Measurements from ENCODE around the gene TMTC4.

GRCh38 chr13:100566543-100566942 lies 108.1 kb downstream of the TMTC4 start:
- TF ChIP-seq CTCF (IDR thresholded peaks at IDR 0.05; ENCODE audit: low read depth, low read length) (no peak), POLR2A (IDR thresholded peaks at IDR 0.05; ENCODE audit: extremely low read depth, insufficient read length) (no peak), MAX (IDR thresholded peaks at IDR 0.05; ENCODE audit: low read depth, low read length) (no peak), MYC (IDR thresholded peaks at IDR 0.05; ENCODE audit: low read depth, low read length) (no peak)

All from NB4 (cell line).